HL-60 (cell line): Measurements from ENCODE around the gene VWA3B.

Experiments used
- DNase-seq, 2 experiments: peaks; one replicate each; pipeline ENCODE4 v3.0.0-alpha.2; 2010 to 2020; ENCODE audit warnings: low read depth in 1 of 2, low spot score in 1 of 2
- H3K27ac ChIP-seq: fragments of 250-450 bp; sonication (Bioruptor Pico); replicated peaks from 2 replicates; pipeline ENCODE4 v1.5.1; 2020; ENCODE audit warnings: mild to moderate bottlenecking, moderate library complexity
- H3K27me3 ChIP-seq: fragments of 250-450 bp; sonication (Bioruptor Pico); 2 replicates; pipeline ENCODE4 v1.5.1; 2021; ENCODE audit warnings: mild to moderate bottlenecking, moderate library complexity; ENCODE audit not compliant: insufficient read depth, poor library complexity, severe bottlenecking
- H3K4me3 ChIP-seq: replicated peaks from 2 replicates; pipeline ENCODE4 v1.5.1; 2011; ENCODE audit warnings: mild to moderate bottlenecking, control low read depth, low read length; ENCODE audit not compliant: insufficient read depth
- CTCF ChIP-seq: IDR thresholded peaks from one replicate; pipeline ENCODE4 v1.5.1; 2011; ENCODE audit warnings: low read length, control low read depth, inconsistent platforms; ENCODE audit not compliant: insufficient read depth
- GABPA ChIP-seq: IDR thresholded peaks from 2 replicates; pipeline ENCODE4 v1.6.1; 2012; ENCODE audit warnings: low read depth
- POLR2AphosphoS5 ChIP-seq: IDR thresholded peaks from 2 replicates; pipeline ENCODE4 v1.6.1; 2012; ENCODE audit warnings: low read depth
- REST ChIP-seq: IDR thresholded peaks from 2 replicates; pipeline ENCODE4 v1.6.1; 2012; ENCODE audit warnings: low read depth; ENCODE audit not compliant: insufficient replicate concordance
- SPI1 ChIP-seq: IDR thresholded peaks from 2 replicates; pipeline ENCODE4 v1.6.1; 2012; ENCODE audit warnings: low read depth, mild to moderate bottlenecking, borderline replicate concordance

The VWA3B gene

GRCh38 chr2:98181346-98181745 lies 94.4 kb downstream of the VWA3B start:
- Histone ChIP-seq H3K4me3 (no peak overlapping the region), H3K27me3 (no peaks in the 10 kb centered on the region), H3K27ac (no peak overlapping the region)
- no peak for DNase-seq
- TF ChIP-seq CTCF (no peak), POLR2AphosphoS5 (no peak), GABPA (no peak), REST (no peak), SPI1 (no peak)

- TF ChIP-seq CTCF (no peak), REST (no peak), POLR2AphosphoS5 (no peak), GABPA (no peak), SPI1 (no peak)
- DNase-seq = no peak
- Histone ChIP-seq H3K27ac (no peak overlapping the region), H3K27me3 (no peaks in the 10 kb centered on the region), H3K4me3 (no peak overlapping the region)
Observed at GRCh38 chr2:98185801-98186200, 98.8 kb downstream of the VWA3B start.

GRCh38 chr2:98187194-98187593 lies 100.2 kb downstream of the VWA3B start:
- H3K27ac ChIP-seq = no peak overlapping the region
- TF ChIP-seq SPI1 (no peak), POLR2AphosphoS5 (no peak), CTCF (no peak), GABPA (no peak), REST (no peak)

More at GRCh38 chr2:98187194-98187593, 100.2 kb downstream of the VWA3B start:
- DNase-seq = no peak
- Histone ChIP-seq H3K4me3 (no peak overlapping the region), H3K27me3 (peaks cover 2% of the 10 kb centered on the region)
